ENCODE data around the gene HCRT.
A peak's percentile ranks its signal among the peaks of the same experiment; 100 is the strongest.

The HCRT gene

GRCh38 chr17:42182927-42183734 lies 2.1 kb downstream of the HCRT start:
- intact Hi-C loops (cut with DNase I; ENCODE audit: low total_unique reads), result no loop called here
- no peak for DNase-seq
- Histone ChIP-seq H3K4me3 (peak overlapping the region; percentile 53 to 71), H3K9me3 (no peaks in the 10 kb centered on the region), H3K36me3 (no peaks in the 10 kb centered on the region), H3K27me3 (peaks cover 0 to 38% of the 10 kb centered on the region in 2 donors), H3K27ac (peak overlapping the region; percentile 70 to 72), H3K4me1 (peaks cover 0 to 28% (median 25%) of the 10 kb centered on the region in 4 donors)
- TF ChIP-seq CTCF (IDR thresholded peaks at IDR 0.05), result no peak

GRCh38 chr17:42181851-42182207 lies 3.4 kb downstream of the HCRT start:
- no peak for DNase-seq
- intact Hi-C loops (cut with DNase I; ENCODE audit: low total_unique reads), result no loop called here
- no peak overlapping the region for H3K4me3 ChIP-seq
- H3K9me3 ChIP-seq, result no peaks in the 10 kb centered on the region
- H3K27ac ChIP-seq, result no peak overlapping the region
- TF ChIP-seq CTCF (IDR thresholded peaks at IDR 0.05), result no peak
- peaks cover 0 to 48% of the 10 kb centered on the region in 2 donors for H3K27me3 ChIP-seq
- H3K4me1 ChIP-seq, result peaks cover 0 to 28% (median 25%) of the 10 kb centered on the region in 4 donors
- H3K36me3 ChIP-seq, result no peaks in the 10 kb centered on the region

GRCh38 chr17:42180922-42181850 lies 4.1 kb downstream of the HCRT start, which contains the start of gene KCNH4:
KCNH4 (minus strand) TSS chr17:42181142; CDS start chr17:42180945, 197 bp downstream.
- H3K4me3 ChIP-seq, result peak within 1 kb of the TSS; percentile 26 to 33
- peak; percentile 73 to 80 for DNase-seq
- intact Hi-C loops (cut with DNase I; ENCODE audit: low total_unique reads), result no loop called here
- TF ChIP-seq CTCF (IDR thresholded peaks at IDR 0.05), result peak; percentile 10 to 15
- H3K27me3 ChIP-seq, result peaks cover 0 to 50% of the 10 kb centered on the region in 2 donors
- no peaks in the 10 kb centered on the region for H3K36me3 ChIP-seq
- H3K27ac ChIP-seq, result no peak within 1 kb of the TSS
- H3K4me1 ChIP-seq, result peaks cover 0 to 28% (median 25%) of the 10 kb centered on the region in 4 donors
- H3K9me3 ChIP-seq, result no peaks in the 10 kb centered on the region

DNA sequence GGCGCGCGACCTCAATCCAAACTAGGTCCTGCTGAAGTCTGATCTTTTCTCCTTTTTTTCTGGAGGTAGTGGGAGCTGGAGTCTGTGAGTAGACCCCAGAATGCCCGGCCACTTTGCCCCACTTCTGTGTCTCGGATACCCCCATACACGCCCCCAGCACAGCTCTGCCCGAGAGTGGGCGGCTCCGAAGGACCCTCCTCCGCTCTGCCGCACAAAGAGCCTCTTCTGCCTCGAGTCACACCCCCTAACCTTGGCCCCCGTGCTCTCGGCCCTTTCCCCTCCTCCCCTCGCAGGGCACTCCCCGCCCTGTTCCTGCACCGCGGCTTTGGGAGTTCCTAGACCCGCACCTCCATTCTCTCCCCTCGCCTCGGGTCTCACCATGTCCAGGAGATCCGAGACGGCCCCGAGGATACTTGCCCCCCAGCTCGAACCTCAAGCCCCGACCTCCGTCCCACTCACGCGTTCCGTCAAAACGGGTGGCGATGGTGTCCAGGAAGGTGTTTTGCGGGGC lies 4.8 kb downstream of the HCRT start:
- intact Hi-C loops (cut with DNase I; ENCODE audit: low total_unique reads), result no loop called here
- Histone ChIP-seq H3K27me3 (peaks cover 0 to 50% of the 10 kb centered on the region in 2 donors), H3K27ac (no peak overlapping the region), H3K4me3 (peak overlapping the region; percentile 26 to 33), H3K4me1 (peaks cover 0 to 28% (median 25%) of the 10 kb centered on the region in 4 donors), H3K36me3 (no peaks in the 10 kb centered on the region), H3K9me3 (no peaks in the 10 kb centered on the region)
- DNase-seq, result no peak
- no peak for TF ChIP-seq CTCF (IDR thresholded peaks at IDR 0.05)

- DNase-seq, result no peak
- no peak for TF ChIP-seq CTCF (IDR thresholded peaks at IDR 0.05)
- Histone ChIP-seq H3K9me3 (no peaks in the 10 kb centered on the region), H3K4me3 (no peak overlapping the region), H3K27me3 (peaks cover 0 to 51% of the 10 kb centered on the region in 2 donors), H3K36me3 (no peaks in the 10 kb centered on the region), H3K4me1 (peaks cover 0 to 28% (median 25%) of the 10 kb centered on the region in 4 donors), H3K27ac (no peak overlapping the region)
- intact Hi-C loops (cut with DNase I; ENCODE audit: low total_unique reads), result no loop called here
These were observed 5.3 kb downstream of the HCRT start for GRCh38 chr17:42179911-42180410.

Measured in tibial artery (tissue), 4 donors.